Glutamatergic neuron (in vitro differentiated cells): ENCODE results near the gene HNRNPCL1. TPM values are rescaled to one million over a fixed set of nuclear protein-coding genes. Genes with fewer than 3 reads are reported as not detected.

Experiments used
- DNase-seq: peaks from one replicate; pipeline ENCODE4 v3.0.0; 2022
- H3K27ac Mint-ChIP-seq: one replicate; pipeline ENCODE4 v1.8.0; 2020; ENCODE audit warnings: mild to moderate bottlenecking, mixed read lengths, inconsistent platforms; ENCODE audit not compliant: unreplicated experiment
- H3K27me3 Mint-ChIP-seq: one replicate; pipeline ENCODE4 v1.8.0; 2020; ENCODE audit warnings: mild to moderate bottlenecking, moderate library complexity, mixed read lengths, inconsistent platforms; ENCODE audit not compliant: unreplicated experiment
- H3K36me3 Mint-ChIP-seq: one replicate; pipeline ENCODE4 v1.8.0; 2020; ENCODE audit warnings: mild to moderate bottlenecking, mixed read lengths, inconsistent platforms; ENCODE audit not compliant: unreplicated experiment
- H3K4me1 Mint-ChIP-seq: one replicate; pipeline ENCODE4 v1.8.0; 2020; ENCODE audit warnings: mild to moderate bottlenecking, low read depth, mixed read lengths, inconsistent platforms; ENCODE audit not compliant: unreplicated experiment
- H3K4me3 Mint-ChIP-seq: one replicate; pipeline ENCODE4 v1.8.0; 2020; ENCODE audit warnings: mild to moderate bottlenecking, mixed read lengths, inconsistent platforms; ENCODE audit not compliant: unreplicated experiment
- H3K9me3 Mint-ChIP-seq: one replicate; pipeline ENCODE4 v1.8.0; 2020; ENCODE audit warnings: mild to moderate bottlenecking, moderate library complexity, mixed read lengths, inconsistent platforms; ENCODE audit not compliant: unreplicated experiment
- total RNA-seq: library from RNA; stranded (reverse); fragmentation: NEBNext Ultra II Directional; extraction: Animal tissue kit (Norgen Biotek cat#: 25700); gene quantifications from one replicate; pipeline ENCODE4 v1.2.1, GENCODE V29; 2021; ENCODE audit not compliant: unreplicated experiment
- TF ChIP-seq, protein P1 (sequence below): fragments of 200-600 bp; sonication (generic); IDR thresholded peaks from one replicate; pipeline ENCODE4 v1.5.0; 2021; ENCODE audit not compliant: partially characterized antibody, unreplicated experiment

The HNRNPCL1 gene
- total RNA-seq, 1 donor from 2014 or later, result not detected

DNA sequence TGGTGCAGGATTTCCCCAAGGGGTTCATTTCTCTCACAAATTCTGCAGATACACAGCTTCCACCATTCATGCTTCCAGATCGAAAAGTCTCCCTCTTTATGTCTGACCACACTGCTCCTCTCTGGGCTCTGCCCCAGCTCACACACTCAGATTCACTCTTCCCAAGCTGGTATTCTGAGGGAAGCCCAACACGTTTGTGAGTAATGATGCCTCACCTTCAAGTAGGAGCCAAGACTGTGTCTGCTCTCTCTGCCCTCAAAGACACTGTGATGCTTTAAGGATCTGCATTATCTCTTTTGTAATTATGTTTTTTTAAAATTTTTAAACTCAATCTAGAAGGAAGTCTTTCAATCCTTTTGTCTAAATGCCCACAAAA, 37.1 kb downstream of the HNRNPCL1 start:
- no peak for DNase-seq
- Mint-ChIP-seq H3K9me3 (peaks cover 10% of the 10 kb centered on the region), H3K27me3 (peaks cover 4% of the 10 kb centered on the region), H3K36me3 (peaks cover 11% of the 10 kb centered on the region), H3K27ac (no peak overlapping the region), H3K4me1 (no peaks in the 10 kb centered on the region), H3K4me3 (no peak overlapping the region)
- TF ChIP-seq, protein P1, sequence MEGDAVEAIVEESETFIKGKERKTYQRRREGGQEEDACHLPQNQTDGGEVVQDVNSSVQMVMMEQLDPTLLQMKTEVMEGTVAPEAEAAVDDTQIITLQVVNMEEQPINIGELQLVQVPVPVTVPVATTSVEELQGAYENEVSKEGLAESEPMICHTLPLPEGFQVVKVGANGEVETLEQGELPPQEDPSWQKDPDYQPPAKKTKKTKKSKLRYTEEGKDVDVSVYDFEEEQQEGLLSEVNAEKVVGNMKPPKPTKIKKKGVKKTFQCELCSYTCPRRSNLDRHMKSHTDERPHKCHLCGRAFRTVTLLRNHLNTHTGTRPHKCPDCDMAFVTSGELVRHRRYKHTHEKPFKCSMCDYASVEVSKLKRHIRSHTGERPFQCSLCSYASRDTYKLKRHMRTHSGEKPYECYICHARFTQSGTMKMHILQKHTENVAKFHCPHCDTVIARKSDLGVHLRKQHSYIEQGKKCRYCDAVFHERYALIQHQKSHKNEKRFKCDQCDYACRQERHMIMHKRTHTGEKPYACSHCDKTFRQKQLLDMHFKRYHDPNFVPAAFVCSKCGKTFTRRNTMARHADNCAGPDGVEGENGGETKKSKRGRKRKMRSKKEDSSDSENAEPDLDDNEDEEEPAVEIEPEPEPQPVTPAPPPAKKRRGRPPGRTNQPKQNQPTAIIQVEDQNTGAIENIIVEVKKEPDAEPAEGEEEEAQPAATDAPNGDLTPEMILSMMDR, result no peak

DNA sequence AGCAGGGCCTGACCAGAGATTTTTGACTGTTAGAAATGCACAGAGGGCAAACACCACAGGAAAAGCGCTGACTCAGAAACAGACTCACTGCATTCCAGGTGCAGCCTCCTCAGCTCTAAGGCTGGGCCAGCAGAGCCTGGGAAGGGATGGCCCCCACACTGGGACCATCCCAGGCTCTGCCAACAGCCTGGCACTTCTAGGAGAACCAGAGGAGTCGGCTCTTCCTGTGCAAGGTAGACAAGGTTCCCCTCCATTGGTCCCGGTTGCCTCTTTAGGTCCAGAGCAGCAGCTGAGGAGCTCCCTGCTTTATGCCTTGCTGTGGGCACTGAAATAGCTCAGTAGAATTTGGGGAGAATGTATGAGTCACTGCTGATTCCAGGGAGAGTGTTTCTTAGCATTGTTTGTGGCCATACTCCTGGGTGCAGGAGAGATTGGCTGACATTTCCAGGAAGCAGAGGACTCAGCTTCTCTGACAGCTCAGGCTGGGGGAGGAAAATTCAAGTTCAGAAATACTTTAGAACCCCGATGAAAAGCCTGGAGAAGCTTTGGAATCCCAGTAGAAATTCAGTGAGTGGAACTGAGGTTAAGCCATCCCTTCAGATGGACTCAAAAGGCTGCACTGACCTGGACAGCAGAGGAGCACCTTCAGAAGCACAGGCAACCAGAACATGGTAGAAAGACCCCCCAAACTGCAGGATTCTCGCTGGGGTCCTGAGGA, 37.7 kb downstream of the HNRNPCL1 start:
- peaks cover 12% of the 10 kb centered on the region for H3K36me3 Mint-ChIP-seq
- no peak overlapping the region for H3K27ac Mint-ChIP-seq
- H3K4me1 Mint-ChIP-seq, result no peaks in the 10 kb centered on the region
- H3K9me3 Mint-ChIP-seq, result peaks cover 10% of the 10 kb centered on the region
- no peak for DNase-seq
- TF ChIP-seq, protein P1, result no peak
- H3K27me3 Mint-ChIP-seq, result peaks cover 4% of the 10 kb centered on the region
- no peak overlapping the region for H3K4me3 Mint-ChIP-seq

DNA sequence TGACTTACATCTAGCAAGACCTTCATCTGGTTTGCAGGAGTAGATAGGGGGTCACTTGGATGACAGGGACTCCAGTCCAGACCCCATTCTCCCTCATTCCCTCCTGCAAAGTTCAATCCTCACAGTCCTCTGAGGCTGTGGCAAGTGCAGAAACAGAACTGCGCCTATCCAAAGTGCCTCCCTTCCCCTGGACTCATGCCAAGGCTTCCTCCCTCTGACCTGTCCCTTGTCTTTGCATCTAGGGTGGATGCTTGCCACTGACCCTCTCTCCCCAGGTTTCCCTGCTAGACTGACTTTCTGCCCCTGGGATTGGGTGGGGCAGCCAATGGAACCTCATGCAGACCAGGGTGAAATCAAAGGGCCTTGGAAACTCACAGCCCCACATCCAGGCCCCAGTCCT, 38.6 kb downstream of the HNRNPCL1 start:
- no peak for DNase-seq
- Mint-ChIP-seq H3K36me3 (peaks cover 12% of the 10 kb centered on the region), H3K27me3 (peaks cover 4% of the 10 kb centered on the region), H3K9me3 (peaks cover 12% of the 10 kb centered on the region), H3K27ac (no peak overlapping the region), H3K4me1 (no peaks in the 10 kb centered on the region), H3K4me3 (no peak overlapping the region)
- TF ChIP-seq, protein P1, result no peak

DNA sequence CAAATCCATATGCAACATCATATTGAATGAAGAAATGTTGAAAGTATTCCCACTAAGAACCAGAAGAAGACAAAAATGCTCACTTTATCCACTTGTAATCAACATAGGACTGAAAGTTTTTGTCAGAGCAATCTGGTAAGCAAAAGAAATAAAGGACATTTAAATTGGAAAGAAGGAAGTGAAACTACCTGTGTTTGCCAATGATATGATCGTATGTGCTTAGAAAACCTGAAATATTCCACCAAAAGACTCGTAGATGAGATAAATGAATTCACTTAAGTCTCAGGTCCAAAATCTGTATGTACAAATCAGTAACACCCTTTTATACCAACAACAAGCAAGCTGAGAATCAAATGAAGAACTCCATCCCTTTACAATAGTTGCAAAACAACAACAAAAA, 48.8 kb downstream of the HNRNPCL1 start:
- TF ChIP-seq, protein P1, result no peak
- Mint-ChIP-seq H3K36me3 (no peaks in the 10 kb centered on the region), H3K27me3 (peaks cover 1% of the 10 kb centered on the region), H3K4me1 (no peaks in the 10 kb centered on the region), H3K4me3 (no peak overlapping the region), H3K27ac (no peak overlapping the region), H3K9me3 (peaks cover 4% of the 10 kb centered on the region)
- no peak for DNase-seq

DNA sequence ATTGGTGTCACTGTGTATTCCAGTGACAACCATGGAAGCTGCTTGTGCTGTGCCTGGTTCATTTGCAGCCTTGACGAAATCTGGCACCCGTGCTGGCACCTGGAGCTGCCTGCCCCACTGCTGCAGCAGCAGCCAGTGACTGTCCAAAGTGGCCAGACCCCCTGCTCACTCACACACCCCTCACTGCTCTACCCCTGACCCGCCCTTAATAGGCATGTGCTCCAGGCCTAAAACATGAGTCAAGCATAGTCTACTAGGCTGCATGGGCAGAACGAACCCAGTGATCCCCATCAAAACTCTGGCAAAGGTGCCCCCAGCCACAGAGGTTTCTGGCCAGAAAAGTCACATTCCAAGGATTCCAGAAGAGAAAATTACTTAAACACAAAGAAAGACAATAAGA, 49.6 kb downstream of the HNRNPCL1 start:
- Mint-ChIP-seq H3K27ac (no peak overlapping the region), H3K4me1 (no peaks in the 10 kb centered on the region), H3K27me3 (peaks cover 2% of the 10 kb centered on the region), H3K36me3 (no peaks in the 10 kb centered on the region), H3K4me3 (no peak overlapping the region), H3K9me3 (peaks cover 4% of the 10 kb centered on the region)
- TF ChIP-seq, protein P1, result no peak
- DNase-seq, result no peak
